HG03575 (cell line): ENCODE measurements around the gene NDUFS7.
"Not testable (repeated sequence)": the region's sequence is repeated elsewhere in the genome, so short reads cannot be mapped to it uniquely, and the experiment has no call there.

ENCODE experiments used
- ATAC-seq: cut with Tn5 transposase; IDR thresholded peaks from one replicate; pipeline ENCODE4 v1.9.1; 2021; ENCODE audit not compliant: unreplicated experiment, insufficient number of reproducible peaks, low FRiP score; ENCODE audit errors: extremely low read depth

Gene NDUFS7

DNA sequence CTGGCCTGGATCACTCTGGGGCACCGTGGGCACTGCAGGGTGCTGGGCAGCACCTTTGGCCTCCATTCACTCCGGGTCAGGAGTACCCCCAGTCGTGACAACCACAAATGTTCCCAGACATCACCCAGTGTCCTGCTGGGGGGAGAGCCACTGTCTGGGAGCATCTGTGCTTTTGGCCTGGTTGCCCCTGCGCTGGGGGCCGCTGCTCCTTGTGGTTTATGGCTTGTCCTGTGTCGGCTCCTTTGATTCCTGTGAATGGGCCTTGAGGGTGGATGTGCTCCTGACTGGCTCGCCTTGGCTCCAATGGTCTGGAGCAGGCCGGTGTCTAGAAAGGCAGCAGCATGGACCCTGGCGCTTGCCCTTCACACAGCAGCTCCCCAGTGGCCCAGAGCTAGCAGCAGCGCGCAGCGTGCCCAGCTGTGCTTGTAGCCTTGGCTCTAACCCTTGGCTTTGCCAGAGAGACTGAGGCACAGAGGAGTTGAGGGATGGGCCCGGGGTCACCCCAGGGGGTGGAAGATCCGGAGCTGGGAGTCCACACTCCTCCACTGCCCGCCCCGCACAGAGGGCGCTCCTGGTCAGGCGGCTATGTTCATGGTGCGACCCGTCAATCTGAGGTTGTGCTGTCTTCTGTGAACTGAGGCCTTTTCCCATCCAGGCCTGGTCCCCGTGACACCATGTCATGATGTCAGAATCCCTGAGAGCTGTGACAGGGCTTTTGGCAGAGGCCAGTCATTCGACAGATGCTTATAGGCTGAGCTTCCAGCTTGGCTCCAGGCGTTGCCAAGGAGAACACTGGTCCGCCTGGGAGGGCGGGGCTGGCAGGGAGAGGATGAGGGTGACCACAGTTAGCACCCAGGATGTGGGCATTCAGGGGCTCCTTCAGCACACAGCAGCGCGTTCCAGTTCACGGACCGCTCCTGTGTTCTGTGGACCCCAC is 27.8 kb downstream of the NDUFS7 start:
- ATAC-seq = no peak

DNA sequence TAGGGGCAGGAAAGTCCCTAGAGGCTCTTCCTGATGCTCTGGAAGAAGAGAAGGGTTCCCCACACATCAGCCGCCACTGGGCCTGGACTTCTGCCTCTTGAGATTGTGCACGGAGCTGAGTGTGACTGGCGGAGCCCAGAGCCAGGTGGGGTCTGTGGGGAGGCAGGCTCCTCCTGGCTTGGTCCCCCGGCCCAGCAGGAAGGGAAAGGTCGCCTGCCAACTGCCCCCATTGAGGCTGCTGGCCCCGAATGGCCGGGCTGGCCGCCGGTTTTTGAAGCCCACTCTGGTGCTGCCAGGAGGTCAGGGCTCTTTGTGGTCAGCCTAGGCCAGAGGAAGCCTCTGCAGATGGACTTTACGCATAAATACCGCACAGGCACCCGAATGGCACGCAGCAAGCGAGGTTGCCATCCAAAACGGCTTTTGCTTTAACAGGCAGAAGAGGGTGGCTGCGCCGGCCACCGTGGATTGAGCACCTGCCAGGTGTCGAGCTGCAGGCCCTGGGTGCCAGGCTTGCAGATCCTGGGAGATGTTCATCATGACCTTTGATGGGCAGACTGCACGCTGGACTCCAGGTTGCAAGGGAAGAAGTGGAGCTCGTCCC is 28.7 kb downstream of the NDUFS7 start:
- no peak for ATAC-seq

DNA sequence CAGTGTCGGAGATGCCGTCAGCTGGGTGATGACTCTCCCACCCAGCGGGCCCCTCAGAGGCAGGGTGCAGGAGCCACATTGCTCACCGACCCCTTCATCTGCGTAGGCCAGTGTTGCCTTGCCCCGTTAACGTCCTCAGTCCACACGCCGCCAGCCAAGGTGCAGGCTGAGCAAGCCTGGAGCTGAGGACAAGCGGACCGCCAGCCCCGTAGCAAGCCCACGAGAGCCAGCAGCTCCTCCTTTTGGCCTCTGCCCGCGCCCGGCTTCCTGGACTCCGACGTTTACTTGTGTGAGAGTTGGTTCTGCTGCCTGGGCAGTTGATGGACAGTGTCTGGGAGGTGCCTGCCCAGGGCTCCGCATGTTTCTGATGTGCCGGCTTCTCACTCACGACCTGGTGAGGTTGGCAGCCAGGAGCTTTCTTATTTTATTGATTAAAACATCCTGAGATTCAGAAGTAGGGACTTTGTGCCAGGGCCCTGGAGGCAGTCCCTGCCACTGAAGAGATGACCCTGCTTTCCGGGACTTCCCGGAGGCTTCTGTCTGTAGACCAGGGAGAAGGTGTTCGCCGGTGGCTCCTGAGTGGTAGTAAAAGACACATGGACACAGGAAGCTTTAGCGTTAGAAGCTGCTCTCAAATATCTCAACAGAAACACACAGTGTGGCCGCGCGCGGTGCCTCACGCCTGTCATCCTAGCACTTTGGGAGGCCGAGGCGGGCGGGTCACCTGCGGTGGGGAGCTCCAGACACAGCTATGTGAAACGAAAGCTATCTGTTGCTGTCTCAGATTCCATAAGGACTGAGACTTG is 29.5 kb downstream of the NDUFS7 start:
- no peak for ATAC-seq

DNA sequence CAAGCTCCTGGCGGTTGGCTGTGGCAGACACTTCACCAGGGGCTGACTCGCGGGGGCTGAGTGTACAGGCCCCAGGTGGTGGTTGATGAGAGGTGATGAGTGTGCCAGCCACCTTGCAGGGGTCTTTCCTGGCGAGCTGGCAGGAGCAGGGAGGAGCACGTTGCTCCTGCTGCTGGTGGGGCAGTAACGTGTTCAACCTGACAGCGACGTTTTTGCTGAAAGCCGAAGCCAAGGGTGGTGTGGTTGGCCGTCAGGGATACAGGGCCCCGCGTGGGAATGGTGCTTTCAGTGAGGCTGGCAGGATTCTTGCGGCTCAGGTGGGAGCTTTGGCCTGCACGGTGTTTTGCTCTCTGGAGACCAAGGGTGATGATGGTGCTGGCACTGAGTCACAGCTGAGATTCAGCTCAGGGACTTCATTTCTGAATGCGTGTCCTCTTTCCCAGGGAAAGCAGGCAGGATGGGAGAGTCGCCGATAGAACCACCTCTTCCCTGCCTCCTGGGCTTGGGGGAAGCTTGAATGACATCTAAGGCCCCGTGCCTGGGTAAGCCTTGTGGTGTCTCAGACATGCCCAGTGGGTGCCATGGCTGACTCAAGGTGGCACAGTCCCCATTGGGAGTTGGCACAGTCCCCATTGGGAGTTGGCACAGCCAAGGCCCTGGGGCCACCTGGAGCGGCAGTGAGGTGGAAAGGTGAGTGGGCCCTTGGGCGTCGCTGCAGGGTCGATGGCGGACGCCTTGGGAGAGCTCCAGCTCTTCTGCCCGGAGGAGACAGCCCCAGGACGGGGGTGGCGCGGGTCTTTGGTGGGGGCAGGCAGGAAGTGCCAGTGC is 32.5 kb downstream of the NDUFS7 start:
- no peak for ATAC-seq

DNA sequence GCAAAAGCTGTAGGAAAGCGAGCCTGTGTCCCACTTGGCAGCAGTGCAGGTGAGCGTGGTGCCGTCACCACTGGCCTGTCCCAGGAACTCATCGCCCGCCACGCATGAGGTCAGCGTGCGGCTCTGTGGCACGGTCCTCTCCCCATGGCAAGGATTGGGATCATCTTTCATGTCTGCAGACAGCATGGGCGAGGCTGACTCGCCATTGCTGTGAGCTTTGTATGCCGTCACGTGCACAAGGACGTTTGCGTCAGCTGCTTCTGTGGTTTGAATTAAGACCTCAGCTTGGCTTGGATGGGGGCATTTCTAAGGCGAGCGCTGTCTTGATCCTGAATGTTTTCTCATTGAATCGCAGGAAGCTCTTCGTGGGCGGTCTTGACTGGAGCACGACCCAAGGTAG is 33.4 kb downstream of the NDUFS7 start:
- ATAC-seq = no peak

DNA sequence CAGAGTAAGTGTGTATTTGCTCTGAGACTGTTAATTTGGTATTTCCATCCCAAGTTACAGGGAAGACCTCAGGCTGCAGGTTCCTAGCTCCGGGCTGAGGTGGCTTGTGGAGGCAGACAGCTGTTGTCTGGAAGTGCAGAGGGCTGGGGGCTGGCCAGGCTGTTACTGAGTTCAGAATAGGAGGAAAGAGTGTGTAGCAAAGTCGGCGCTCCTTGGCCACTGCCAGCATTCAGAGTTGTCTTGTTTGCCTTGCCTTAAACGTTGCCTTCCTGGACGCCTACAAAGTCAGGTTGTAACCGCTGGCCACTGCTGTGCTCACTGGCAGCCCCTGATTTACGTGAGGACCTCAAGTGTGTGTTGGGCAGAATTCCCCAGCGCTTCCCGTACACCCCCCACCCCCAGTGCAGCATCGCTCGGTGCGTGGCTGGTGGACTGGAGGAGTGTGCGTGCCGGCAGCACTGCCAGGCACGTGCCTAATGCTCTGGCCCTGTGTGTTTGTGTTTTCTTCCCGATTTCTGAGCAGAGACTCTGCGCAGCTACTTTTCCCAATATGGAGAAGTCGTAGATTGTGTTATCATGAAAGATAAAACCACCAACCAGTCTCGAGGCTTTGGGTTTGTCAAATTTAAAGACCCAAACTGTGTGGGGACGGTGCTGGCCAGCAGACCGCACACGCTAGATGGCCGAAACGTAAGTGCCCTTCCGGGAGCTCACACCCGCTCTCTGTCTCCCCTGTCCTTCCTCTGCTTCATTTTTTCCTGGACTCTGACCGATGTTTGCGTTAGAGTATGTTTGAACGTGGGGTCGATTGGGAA is 34.2 kb downstream of the NDUFS7 start:
- ATAC-seq = no peak

DNA sequence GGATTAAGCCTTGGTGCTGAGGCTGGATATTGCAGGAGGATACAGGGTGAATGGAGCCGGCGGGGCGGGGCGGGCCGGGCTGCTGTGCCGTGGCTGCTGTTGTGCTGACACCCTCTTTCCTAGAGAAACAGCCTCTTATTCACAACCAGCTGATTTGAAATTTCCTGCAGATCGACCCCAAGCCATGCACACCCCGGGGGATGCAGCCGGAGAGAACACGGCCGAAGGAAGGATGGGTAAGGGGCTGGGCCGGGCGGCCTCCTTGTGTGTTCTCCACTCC is 34.7 kb downstream of the NDUFS7 start:
- ATAC-seq = no peak

DNA sequence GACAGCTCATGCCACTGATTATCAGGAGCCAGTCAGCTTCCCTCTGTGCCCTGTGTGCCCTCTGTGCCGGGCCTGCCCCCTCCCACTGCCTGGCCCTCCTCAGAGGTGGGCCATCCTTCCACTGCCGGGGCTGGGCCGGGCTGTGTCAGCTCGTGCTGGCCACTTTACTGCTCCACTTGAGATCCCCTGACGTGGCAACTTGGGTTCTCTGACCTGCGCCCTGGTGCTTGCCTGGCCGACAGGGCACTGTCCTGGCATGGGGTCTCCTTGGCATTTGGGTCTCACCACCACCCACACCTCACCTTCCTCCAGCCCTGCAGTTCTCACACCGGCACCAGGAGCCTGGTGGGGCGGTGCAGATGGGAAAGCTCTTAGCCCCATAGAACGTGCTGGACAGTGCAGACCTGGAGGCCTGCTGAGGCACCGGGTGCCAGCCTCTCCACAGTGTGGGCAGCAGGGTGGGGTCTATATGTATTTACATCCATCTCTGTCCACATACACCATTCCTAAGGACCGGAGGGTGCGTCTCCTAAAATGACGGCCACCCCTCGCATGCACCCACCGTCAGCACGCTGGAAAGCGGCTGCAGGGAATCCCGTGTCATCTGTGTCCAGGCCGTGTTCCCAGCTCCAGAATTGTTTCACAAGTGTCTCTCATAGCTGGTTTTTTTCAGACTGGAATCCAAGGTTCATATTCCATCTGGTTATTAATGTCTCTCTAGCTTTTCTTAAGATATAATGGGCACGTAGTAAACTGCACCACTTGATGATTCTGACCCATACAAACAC is 35.4 kb downstream of the NDUFS7 start:
- ATAC-seq = no peak

DNA sequence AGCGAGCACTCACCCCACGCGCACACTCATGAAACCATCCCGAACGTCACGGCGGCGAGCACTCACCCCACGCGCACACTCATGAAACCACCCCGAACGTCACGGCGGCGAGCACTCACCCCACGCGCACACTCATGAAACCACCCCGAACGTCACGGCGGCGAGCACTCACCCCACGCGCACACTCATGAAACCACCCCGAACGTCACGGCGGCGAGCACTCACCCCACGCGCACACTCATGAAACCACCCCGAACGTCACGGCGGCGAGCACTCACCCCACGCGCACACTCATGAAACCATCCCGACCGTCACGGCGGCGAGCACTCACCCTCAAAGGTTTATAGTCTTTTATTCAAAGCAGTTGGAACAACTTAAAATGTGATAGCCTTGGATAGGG is 36.4 kb downstream of the NDUFS7 start:
- not testable (repeated sequence) for ATAC-seq

DNA sequence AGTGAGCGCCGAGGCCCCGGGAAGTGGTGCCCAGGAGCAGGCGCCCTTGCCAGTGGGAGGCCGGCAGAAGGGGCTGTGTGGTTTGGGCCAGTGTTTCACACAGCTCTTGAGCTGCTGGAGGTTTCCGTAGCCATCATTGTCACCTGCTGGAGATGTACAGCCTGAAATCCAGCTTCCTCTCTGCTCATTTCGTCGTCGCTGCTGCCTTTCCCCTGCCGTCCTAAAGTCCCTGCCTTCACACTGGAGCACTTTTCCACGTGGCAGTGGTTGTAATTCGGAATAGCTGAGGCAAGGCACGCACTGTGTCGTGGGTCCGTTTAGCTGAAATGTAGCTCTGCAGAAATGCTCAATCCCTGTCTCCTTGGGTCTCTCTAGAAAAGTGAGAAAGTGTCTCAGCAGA is 36.9 kb downstream of the NDUFS7 start:
- ATAC-seq = no peak

DNA sequence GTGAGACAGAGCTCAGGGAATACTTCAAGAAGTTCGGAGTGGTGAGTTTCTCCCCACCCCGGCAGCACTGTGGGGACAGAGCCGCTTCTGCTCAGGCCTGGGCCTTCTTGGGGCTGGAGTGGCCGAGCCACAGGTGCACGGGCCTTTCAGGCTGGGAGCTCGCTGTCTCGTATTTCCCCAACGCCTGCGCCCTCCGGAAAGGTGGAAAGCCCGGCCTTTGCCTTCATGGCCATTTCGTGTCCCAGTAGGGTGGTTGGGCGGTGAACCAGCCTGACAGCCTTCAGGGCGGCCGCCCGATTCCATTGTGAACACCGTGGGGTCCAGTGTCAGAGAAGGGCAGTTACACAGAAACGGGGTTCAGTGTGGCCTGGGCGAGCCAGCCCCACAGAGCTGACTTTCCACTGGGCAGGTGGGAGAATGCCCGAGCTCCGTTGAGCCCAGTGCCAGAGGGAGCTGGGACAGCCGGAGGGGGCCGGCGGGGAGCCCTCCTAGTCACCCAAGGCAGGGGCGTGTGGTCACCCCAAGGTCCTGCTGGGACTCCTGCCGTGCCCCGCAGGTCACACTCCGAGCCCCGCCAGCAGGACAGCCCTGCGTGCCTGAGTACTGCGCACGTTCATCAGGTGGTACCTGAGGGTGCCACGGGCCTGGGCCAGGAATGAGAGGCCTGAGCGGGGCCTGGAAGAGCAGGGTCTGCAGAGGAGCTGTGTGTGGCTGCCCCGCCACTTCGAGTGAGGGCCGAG is 37.7 kb downstream of the NDUFS7 start:
- ATAC-seq = no peak

DNA sequence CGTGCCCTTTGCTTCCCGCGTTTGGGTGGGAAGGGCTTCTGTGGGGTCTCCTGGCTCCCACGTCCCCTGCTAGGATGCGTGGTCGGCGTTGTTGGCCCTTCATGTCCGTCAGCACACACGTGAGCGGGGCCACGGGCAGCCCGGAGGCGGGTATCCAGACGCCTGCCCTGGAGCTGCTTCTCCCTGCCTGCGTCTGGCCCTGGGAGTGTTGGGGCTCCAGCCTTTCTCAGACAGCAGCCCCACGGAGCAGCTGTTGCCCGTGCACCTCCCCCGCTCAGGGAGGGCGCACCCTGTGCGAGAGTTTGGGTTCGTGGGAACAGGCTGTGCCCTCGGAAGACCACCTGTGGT is 38.2 kb downstream of the NDUFS7 start:
- no peak for ATAC-seq

DNA sequence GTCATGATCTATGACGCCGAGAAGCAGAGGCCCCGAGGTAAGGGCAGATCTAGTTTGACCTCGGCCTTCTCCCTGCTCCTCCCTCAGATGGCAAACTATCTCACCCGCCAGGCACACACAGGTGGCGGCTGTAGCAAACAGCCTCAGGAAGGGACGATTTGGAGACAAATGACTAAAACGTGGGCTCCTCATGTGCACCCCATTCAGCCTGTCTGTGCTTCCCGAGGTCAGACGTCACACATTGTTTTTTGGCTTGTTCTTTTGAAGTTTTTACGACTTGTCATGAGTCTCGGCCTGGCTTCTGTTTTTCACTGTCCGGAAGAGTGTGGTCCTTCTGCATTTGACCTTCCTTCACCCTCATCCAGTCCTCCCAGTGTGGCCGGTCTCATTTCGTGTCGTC is 38.7 kb downstream of the NDUFS7 start:
- no peak for ATAC-seq

DNA sequence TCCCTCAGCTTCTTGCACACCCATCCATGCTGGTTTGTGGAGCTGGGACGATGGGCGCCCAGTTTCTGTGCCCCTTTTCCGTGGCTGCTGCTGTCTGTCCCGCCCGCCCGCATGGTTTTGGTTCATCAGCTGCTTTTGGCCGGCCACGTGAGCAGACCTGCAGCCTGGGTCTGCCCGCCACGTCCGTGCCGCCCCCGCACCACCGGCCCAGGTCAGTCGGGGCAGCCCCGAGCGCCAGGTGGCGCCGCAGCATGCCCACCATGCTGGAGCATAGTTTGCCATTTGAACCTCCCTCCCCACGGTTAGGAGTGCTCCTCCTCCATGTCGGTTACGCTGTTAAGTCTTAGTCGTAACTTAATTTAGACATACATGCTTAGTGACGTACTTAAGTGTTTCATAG is 39.2 kb downstream of the NDUFS7 start:
- ATAC-seq = no peak

DNA sequence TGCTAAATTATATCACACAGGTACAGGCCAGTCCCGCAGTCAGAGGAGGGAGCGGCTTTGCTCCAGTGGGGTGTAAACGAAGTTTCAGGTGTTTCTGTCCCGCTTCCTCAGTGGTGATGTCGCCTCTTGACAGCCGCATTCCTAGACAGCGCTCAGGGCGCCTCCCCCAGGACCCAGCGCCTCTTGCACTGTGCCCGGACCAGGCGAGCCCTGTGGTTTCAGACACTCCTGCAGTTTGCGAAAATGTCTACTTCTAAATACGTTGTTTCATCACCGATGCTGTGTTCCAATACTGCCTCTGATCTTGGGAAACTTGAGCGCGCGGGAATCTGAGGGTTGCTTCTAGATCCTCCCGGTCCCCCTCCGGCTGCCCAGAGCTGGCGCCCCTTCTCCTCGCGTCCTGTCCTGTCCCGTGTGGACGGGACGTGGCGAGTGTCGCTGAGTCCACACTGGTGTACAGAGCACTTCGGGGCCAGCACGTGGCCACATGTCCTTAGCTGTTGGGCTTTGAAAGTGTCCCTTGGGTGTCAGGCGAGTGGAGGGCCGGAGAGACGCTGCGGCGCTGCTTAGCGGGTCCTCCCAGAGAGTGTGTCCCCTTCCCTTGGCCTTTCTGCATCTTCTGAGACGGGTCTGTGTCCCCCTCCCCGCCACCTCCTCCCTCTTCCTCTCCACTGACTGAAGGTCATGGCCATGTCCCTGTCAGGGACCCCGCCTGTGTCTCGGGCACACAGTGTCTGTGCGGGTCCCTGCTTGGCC is 39.9 kb downstream of the NDUFS7 start:
- no peak for ATAC-seq

DNA sequence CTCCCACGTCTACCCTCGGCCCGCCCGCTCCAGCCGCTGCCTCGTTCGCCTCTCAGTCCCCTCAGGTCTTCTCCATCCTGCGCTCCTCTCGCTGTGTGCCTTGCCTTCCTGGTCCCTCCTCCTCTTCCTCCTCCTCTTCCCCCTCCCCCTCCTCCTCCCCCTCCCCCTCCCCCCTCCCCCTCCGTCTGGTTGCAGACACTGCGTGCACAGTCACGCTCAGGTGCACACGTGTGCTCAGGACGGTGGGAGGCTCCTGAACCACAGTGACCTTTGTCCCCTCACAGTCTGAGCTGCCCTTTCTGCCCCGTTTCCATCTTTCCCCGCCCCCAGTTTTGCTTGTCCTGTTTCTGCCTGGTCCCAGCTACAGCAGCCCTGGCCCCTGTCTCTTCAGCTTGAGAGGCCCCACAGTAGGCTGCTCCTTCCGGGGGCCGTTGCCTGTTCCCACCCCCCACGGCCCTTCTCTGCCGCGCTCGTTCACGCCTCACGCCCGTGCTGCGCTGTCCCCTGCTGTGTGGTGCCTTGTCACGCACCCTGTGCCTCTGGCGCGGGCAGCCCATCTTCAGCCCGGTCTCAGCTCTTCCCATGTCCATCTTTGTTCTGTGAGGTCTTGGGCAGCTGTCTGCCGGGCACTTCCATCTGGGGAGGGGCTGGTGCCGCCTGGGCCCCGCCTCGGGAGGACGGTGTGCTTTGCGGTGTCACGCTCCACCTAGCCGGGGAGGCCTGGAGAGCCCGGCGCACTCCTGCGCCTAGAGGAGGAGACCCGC is 40.7 kb downstream of the NDUFS7 start:
- no peak for ATAC-seq
